Gastroesophageal sphincter (tissue), 3 donors: ENCODE measurements around the gene CYSLTR2.

Experiments used
- CTCF ChIP-seq, 4 experiments: fragments of 200-600 bp in 2 of 4; fragments of 450-650 bp in 2 of 4; sonication (generic) in 1 of 4; IDR thresholded peaks; one replicate each; pipeline ENCODE4 v1.5.1; 2017 to 2019; ENCODE audit warnings: antibody characterized with exemption in 4 of 4, mild to moderate bottlenecking in 2 of 4, moderate library complexity in 2 of 4
- POLR2A ChIP-seq, 2 donors: fragments of 450-650 bp; IDR thresholded peaks; one replicate each; pipeline ENCODE4 v1.6.1; 2017; ENCODE audit warnings: antibody characterized with exemption in 2 of 2, mild to moderate bottlenecking in 2 of 2, moderate library complexity in 1 of 2
- POLR2AphosphoS5 ChIP-seq: sonication (generic); formaldehyde crosslinking; IDR thresholded peaks from one replicate; pipeline ENCODE4 v1.6.1; 2017; ENCODE audit warnings: antibody characterized with exemption

- no peak for TF ChIP-seq CTCF (IDR thresholded peaks at IDR 0.05)
- TF ChIP-seq POLR2A (IDR thresholded peaks at IDR 0.05): no peak
- TF ChIP-seq POLR2AphosphoS5: no peak
Observed at GRCh38 chr13:48723168-48723567, 69.4 kb downstream of the CYSLTR2 start.
